Adrenal gland (tissue), 5 donors: ENCODE data around the gene KLHL22.

Source experiments
- CTCF ChIP-seq, 6 experiments: fragments of 450-650 bp in 4 of 6; fragments of 200-600 bp in 2 of 6; sonication (generic) in 1 of 6; IDR thresholded peaks; 1 replicate in 5 of 6; 2 replicates in 1 of 6; pipeline versions ENCODE4 v1.5.1 to v1.8.0; 2016 to 2021; ENCODE audit warnings: antibody characterized with exemption in 6 of 6, mild to moderate bottlenecking in 2 of 6, moderate library complexity in 1 of 6
- POLR2A ChIP-seq, 2 donors: fragments of 450-650 bp; IDR thresholded peaks; one replicate each; pipeline ENCODE4 v1.6.1; 2017; ENCODE audit warnings: antibody characterized with exemption in 2 of 2, mild to moderate bottlenecking in 2 of 2, moderate library complexity in 1 of 2
- donor health status: DM: no; HTN: no; CAD: no.

GRCh38 chr22:20484948-20485683, 10.5 kb downstream of the KLHL22 start:
- no peak for TF ChIP-seq CTCF (IDR thresholded peaks at IDR 0.05)
- no peak for TF ChIP-seq POLR2A (IDR thresholded peaks at IDR 0.05)
